ENCODE measurements around the gene PDXDC1. TPM values are rescaled to one million over a fixed set of nuclear protein-coding genes. Genes with fewer than 3 reads are reported as not detected.

Gene PDXDC1
- total and polyA plus RNA-seq, 12 donors = 24.9 to 88.5 (median 69.4) TPM

- WGBS, 2 donors = 92 to 95% methylated on average over 8 of the region's 8 CpGs
- no peak for TF ChIP-seq CTCF (IDR thresholded peaks at IDR 0.05)
- DNase-seq (no peak), ATAC-seq (no peak)
- no peak overlapping the region for H3K4me3 ChIP-seq
- H3K27me3 ChIP-seq = no peaks in the 10 kb centered on the region
- H3K9me3 ChIP-seq = no peaks in the 10 kb centered on the region
- intact Hi-C loops (cut with DNase I) = no loop called here
- peaks cover 0 to 99% (median 50%) of the 10 kb centered on the region in 9 donors for H3K36me3 ChIP-seq
- peak overlapping the region in 1 of 10 donors; percentile 1 for H3K27ac ChIP-seq
- peaks cover 13 to 50% (median 27%) of the 10 kb centered on the region in 9 donors for H3K4me1 ChIP-seq
These were observed 56.8 kb downstream of the PDXDC1 start for GRCh38 chr16:15031586-15031985.

- ATAC-seq = peak in 1 of 8 donors; percentile 3
- 82 to 87% methylated on average over 13 of the region's 13 CpGs for WGBS, 2 donors
- TF ChIP-seq CTCF (IDR thresholded peaks at IDR 0.05) = no peak
- Histone ChIP-seq H3K27ac (peak overlapping the region in 8 of 10 donors; percentile 10 to 72 (median 51)), H3K4me1 (peaks cover 13 to 47% (median 27%) of the 10 kb centered on the region in 9 donors), H3K27me3 (no peaks in the 10 kb centered on the region), H3K4me3 (no peak overlapping the region), H3K9me3 (no peaks in the 10 kb centered on the region), H3K36me3 (peaks cover 0 to 99% (median 54%) of the 10 kb centered on the region in 9 donors)
- intact Hi-C loops (cut with DNase I) = no loop called here
- no peak for DNase-seq
These were observed 57.9 kb downstream of the PDXDC1 start for GRCh38 chr16:15032547-15033308.

GRCh38 chr16:15033309-15033707 is 58.5 kb downstream of the PDXDC1 start:
- Histone ChIP-seq H3K27me3 (no peaks in the 10 kb centered on the region), H3K4me1 (peaks cover 13 to 46% (median 27%) of the 10 kb centered on the region in 9 donors), H3K9me3 (no peaks in the 10 kb centered on the region), H3K36me3 (peaks cover 0 to 99% (median 57%) of the 10 kb centered on the region in 9 donors), H3K4me3 (no peak overlapping the region), H3K27ac (peak overlapping the region in 9 of 10 donors; percentile 28 to 74 (median 69))
- WGBS, 2 donors = 44 to 59% methylated on average over 14 of the region's 14 CpGs
- TF ChIP-seq CTCF (IDR thresholded peaks at IDR 0.05) = no peak
- ATAC-seq (peak; percentile 67 to 94 (median 88)), DNase-seq (peak; percentile 41 to 84)
- intact Hi-C loops (cut with DNase I) = no loop called here

- H3K27me3 ChIP-seq = no peaks in the 10 kb centered on the region
- peaks cover 0 to 99% (median 56%) of the 10 kb centered on the region in 9 donors for H3K36me3 ChIP-seq
- ATAC-seq = peak; percentile 21 to 70 (median 62)
- peak in 6 of 9 donors; percentile 7 to 41 (median 32) for TF ChIP-seq CTCF (IDR thresholded peaks at IDR 0.05)
- no peak overlapping the region for H3K4me3 ChIP-seq
- H3K27ac ChIP-seq = peak overlapping the region in 9 of 10 donors; percentile 30 to 74 (median 69)
- 51 to 59% methylated on average over 23 of the region's 23 CpGs for WGBS, 2 donors
- peaks cover 13 to 46% (median 20%) of the 10 kb centered on the region in 9 donors for H3K4me1 ChIP-seq
- no peaks in the 10 kb centered on the region for H3K9me3 ChIP-seq
- DNase-seq = peak in 1 of 2 donors; percentile 38
- intact Hi-C loops (cut with DNase I) = no loop called here
These were observed 59.7 kb downstream of the PDXDC1 start for GRCh38 chr16:15034266-15035162.
